ENCODE data around the gene RTP2. TPM values are rescaled to one million over a fixed set of nuclear protein-coding genes. Genes with fewer than 3 reads are reported as not detected.

The RTP2 gene
- total and polyA plus RNA-seq, 10 of the 15 experiments (the other 5 are each of a cell fraction or from before 2014, with no cell fraction given): not detected

DNA sequence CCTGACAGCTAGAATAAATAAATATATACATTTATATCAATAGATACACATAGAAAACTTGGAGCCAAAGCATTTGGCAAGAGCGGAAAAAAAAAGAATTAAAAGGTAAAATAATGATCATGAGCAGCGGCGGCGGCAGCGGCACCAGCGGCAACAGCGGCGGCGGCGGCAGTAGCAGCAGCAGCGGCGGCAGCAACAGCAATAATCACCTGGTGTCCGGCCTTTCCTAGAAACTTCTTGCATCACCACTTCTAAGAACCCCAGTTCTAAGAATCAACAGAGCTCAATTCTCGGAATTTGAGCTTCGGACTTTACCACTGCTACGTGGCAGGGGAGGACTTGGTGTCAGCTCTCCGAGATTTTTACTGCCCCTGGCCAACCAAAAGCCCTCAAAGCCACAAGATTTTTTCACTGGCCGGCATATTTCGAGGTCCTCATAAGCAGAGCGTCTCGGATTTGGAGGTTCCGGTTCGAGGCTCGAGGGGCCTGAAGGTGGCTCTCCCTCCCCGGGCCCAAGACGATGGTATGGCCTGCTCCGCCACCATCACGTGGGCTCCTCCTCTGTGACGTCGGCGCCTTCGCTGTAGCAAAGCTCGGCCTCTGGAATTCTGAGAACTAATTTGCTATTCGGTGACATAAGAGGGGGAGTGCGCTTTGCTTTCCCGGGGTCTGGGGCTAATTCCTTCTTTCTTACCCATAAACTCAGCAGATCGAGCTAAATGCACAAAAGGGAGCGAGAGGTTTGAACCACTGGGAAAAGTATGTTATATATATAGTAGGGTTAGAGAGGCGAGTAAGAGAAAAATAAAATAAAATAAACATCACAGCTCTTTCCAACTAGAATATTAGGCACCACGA is 43.1 kb upstream of the RTP2 start, which contains the start of gene BCL6 (continued):
- no peak for TF ChIP-seq SIN3A (IDR thresholded peaks at IDR 0.05; ENCODE audit: low read depth, low read length)
- no peak for TF ChIP-seq GABPA (IDR thresholded peaks at IDR 0.05; ENCODE audit: low read depth)
- TF ChIP-seq CHD4 (IDR thresholded peaks at IDR 0.05): no peak
- TF ChIP-seq, protein P1, sequence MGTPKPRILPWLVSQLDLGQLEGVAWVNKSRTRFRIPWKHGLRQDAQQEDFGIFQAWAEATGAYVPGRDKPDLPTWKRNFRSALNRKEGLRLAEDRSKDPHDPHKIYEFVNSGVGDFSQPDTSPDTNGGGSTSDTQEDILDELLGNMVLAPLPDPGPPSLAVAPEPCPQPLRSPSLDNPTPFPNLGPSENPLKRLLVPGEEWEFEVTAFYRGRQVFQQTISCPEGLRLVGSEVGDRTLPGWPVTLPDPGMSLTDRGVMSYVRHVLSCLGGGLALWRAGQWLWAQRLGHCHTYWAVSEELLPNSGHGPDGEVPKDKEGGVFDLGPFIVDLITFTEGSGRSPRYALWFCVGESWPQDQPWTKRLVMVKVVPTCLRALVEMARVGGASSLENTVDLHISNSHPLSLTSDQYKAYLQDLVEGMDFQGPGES (IDR thresholded peaks at IDR 0.05): 0 out of 2 replicates have a peak, but pooled peaks have one; percentile 15
- TF ChIP-seq NR2F1 (conservative IDR thresholded peaks at IDR 0.05): 0 out of 2 replicates have a peak, but pooled peaks have one; percentile 15
- TF ChIP-seq, protein P2, sequence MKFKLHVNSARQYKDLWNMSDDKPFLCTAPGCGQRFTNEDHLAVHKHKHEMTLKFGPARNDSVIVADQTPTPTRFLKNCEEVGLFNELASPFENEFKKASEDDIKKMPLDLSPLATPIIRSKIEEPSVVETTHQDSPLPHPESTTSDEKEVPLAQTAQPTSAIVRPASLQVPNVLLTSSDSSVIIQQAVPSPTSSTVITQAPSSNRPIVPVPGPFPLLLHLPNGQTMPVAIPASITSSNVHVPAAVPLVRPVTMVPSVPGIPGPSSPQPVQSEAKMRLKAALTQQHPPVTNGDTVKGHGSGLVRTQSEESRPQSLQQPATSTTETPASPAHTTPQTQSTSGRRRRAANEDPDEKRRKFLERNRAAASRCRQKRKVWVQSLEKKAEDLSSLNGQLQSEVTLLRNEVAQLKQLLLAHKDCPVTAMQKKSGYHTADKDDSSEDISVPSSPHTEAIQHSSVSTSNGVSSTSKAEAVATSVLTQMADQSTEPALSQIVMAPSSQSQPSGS (IDR thresholded peaks at IDR 0.05; ENCODE audit: low read length): no peak
- peak; percentile 41 for TF ChIP-seq SIX5 (IDR thresholded peaks at IDR 0.05; ENCODE audit: low read depth, low read length, severe bottlenecking)

Measured in GM12878 (cell line).